ENCODE results near the gene NUAK1. TPM values are rescaled to one million over a fixed set of nuclear protein-coding genes. Genes with fewer than 3 reads are reported as not detected.

The NUAK1 gene
- polyA plus RNA-seq, 1 donor from 2014 or later = 8.3 TPM

DNA sequence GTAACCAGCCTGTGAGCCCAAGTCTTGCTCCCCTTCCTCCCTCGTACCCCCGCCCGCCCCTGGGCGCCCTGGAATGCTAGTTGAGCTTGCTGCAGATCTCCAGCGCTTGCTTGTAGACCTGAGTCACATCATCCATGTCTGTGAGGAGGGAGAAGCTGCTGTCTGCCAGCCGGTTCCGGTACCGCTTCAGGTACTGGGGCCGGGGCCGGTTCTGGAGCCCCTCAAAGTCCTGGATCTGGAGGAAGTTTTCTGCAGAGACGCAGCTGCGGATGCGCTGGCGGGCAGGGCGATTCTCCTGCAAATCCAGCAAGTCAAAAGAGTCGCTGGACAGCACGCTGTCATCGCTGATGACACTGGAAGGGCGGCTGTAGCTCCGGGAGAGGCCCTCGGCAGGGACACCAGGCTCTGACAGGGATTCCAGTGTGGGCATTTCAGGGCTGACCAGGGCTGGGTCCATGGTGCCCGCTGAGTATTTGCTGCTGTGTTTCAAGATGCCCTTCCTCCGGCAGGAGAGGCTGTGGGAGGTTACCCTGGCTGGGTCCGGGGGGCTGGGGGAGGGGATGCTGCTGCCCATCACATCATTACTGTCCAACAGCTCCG is 71.9 kb downstream of the NUAK1 start:
- TF ChIP-seq MXI1 (conservative IDR thresholded peaks at IDR 0.05; ENCODE audit: poor library complexity, severe bottlenecking) = no peak
- TF ChIP-seq, protein P1, sequence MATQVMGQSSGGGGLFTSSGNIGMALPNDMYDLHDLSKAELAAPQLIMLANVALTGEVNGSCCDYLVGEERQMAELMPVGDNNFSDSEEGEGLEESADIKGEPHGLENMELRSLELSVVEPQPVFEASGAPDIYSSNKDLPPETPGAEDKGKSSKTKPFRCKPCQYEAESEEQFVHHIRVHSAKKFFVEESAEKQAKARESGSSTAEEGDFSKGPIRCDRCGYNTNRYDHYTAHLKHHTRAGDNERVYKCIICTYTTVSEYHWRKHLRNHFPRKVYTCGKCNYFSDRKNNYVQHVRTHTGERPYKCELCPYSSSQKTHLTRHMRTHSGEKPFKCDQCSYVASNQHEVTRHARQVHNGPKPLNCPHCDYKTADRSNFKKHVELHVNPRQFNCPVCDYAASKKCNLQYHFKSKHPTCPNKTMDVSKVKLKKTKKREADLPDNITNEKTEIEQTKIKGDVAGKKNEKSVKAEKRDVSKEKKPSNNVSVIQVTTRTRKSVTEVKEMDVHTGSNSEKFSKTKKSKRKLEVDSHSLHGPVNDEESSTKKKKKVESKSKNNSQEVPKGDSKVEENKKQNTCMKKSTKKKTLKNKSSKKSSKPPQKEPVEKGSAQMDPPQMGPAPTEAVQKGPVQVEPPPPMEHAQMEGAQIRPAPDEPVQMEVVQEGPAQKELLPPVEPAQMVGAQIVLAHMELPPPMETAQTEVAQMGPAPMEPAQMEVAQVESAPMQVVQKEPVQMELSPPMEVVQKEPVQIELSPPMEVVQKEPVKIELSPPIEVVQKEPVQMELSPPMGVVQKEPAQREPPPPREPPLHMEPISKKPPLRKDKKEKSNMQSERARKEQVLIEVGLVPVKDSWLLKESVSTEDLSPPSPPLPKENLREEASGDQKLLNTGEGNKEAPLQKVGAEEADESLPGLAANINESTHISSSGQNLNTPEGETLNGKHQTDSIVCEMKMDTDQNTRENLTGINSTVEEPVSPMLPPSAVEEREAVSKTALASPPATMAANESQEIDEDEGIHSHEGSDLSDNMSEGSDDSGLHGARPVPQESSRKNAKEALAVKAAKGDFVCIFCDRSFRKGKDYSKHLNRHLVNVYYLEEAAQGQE (IDR thresholded peaks at IDR 0.05; ENCODE audit: borderline replicate concordance) = no peak
- TF ChIP-seq EZH2 (IDR thresholded peaks at IDR 0.05; ENCODE audit: borderline replicate concordance, insufficient read depth, low read length, poor library complexity, severe bottlenecking) = no peak
- TF ChIP-seq EP300 (conservative IDR thresholded peaks at IDR 0.05; ENCODE audit: poor library complexity, severe bottlenecking) = no peak
- TF ChIP-seq POLR2AphosphoS5 (IDR thresholded peaks at IDR 0.05) = no peak
- no peak for TF ChIP-seq TAF1 (IDR thresholded peaks at IDR 0.05; ENCODE audit: low read depth)
- no peak for TF ChIP-seq SMC3 (conservative IDR thresholded peaks at IDR 0.05; ENCODE audit: poor library complexity)
- no peak for TF ChIP-seq RAD21 (conservative IDR thresholded peaks at IDR 0.05)
- TF ChIP-seq, protein P2, sequence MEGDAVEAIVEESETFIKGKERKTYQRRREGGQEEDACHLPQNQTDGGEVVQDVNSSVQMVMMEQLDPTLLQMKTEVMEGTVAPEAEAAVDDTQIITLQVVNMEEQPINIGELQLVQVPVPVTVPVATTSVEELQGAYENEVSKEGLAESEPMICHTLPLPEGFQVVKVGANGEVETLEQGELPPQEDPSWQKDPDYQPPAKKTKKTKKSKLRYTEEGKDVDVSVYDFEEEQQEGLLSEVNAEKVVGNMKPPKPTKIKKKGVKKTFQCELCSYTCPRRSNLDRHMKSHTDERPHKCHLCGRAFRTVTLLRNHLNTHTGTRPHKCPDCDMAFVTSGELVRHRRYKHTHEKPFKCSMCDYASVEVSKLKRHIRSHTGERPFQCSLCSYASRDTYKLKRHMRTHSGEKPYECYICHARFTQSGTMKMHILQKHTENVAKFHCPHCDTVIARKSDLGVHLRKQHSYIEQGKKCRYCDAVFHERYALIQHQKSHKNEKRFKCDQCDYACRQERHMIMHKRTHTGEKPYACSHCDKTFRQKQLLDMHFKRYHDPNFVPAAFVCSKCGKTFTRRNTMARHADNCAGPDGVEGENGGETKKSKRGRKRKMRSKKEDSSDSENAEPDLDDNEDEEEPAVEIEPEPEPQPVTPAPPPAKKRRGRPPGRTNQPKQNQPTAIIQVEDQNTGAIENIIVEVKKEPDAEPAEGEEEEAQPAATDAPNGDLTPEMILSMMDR (IDR thresholded peaks at IDR 0.05; ENCODE audit: poor library complexity, severe bottlenecking) = no peak
- H3K27me3 ChIP-seq (ENCODE audit: insufficient read depth, low read depth, low read length) = no peaks in the 10 kb centered on the region
- H3K27ac ChIP-seq (ENCODE audit: low read length) = no peak overlapping the region
- no peaks in the 10 kb centered on the region for H3F3A ChIP-seq (ENCODE audit: insufficient read depth, low read length, poor library complexity, severe bottlenecking)
- no peak overlapping the region for H3K4me2 ChIP-seq (ENCODE audit: low read length)
- H2AFZ ChIP-seq (ENCODE audit: low read depth, low read length) = no peak overlapping the region
- H3K9me2 ChIP-seq (ENCODE audit: insufficient read depth, low read length) = no peaks in the 10 kb centered on the region
- H3K4me3 ChIP-seq (ENCODE audit: low read length) = no peak overlapping the region
- H3K9me3 ChIP-seq (ENCODE audit: low read length) = no peaks in the 10 kb centered on the region
- no peak overlapping the region for H3K9ac ChIP-seq (ENCODE audit: low read length)
- peaks cover 8% of the 10 kb centered on the region for H3K36me3 ChIP-seq (ENCODE audit: insufficient read depth, low read length)
- no peaks in the 10 kb centered on the region for H4K20me1 ChIP-seq (ENCODE audit: insufficient read depth)
- no peaks in the 10 kb centered on the region for H3K79me2 ChIP-seq (replicated peaks; ENCODE audit: insufficient read depth, low read length)

GRCh38 chr12:106066051-106066705 is 72.6 kb downstream of the NUAK1 start:
- H3F3A ChIP-seq (ENCODE audit: insufficient read depth, low read length, poor library complexity, severe bottlenecking) = no peaks in the 10 kb centered on the region
- H3K27ac ChIP-seq (ENCODE audit: low read length) = no peak overlapping the region
- no peaks in the 10 kb centered on the region for H3K9me2 ChIP-seq (ENCODE audit: insufficient read depth, low read length)
- H3K4me2 ChIP-seq (ENCODE audit: low read length) = no peak overlapping the region
- peaks cover 8% of the 10 kb centered on the region for H3K36me3 ChIP-seq (ENCODE audit: insufficient read depth, low read length)
- no peak overlapping the region for H3K9ac ChIP-seq (ENCODE audit: low read length)
- no peak overlapping the region for H2AFZ ChIP-seq (ENCODE audit: low read depth, low read length)
- H3K4me3 ChIP-seq (ENCODE audit: low read length) = no peak overlapping the region
- no peaks in the 10 kb centered on the region for H3K79me2 ChIP-seq (replicated peaks; ENCODE audit: insufficient read depth, low read length)
- TF ChIP-seq TAF1 (IDR thresholded peaks at IDR 0.05; ENCODE audit: low read depth) = no peak
- no peak for TF ChIP-seq SMC3 (conservative IDR thresholded peaks at IDR 0.05; ENCODE audit: poor library complexity)
- no peak for TF ChIP-seq POLR2AphosphoS5 (IDR thresholded peaks at IDR 0.05)
- TF ChIP-seq EZH2 (IDR thresholded peaks at IDR 0.05; ENCODE audit: borderline replicate concordance, insufficient read depth, low read length, poor library complexity, severe bottlenecking) = no peak
- no peak for TF ChIP-seq EP300 (conservative IDR thresholded peaks at IDR 0.05; ENCODE audit: poor library complexity, severe bottlenecking)
- TF ChIP-seq, protein P2 (IDR thresholded peaks at IDR 0.05; ENCODE audit: poor library complexity, severe bottlenecking) = no peak
- no peak for TF ChIP-seq MXI1 (conservative IDR thresholded peaks at IDR 0.05; ENCODE audit: poor library complexity, severe bottlenecking)
- TF ChIP-seq RAD21 (conservative IDR thresholded peaks at IDR 0.05) = no peak
- TF ChIP-seq, protein P1 (IDR thresholded peaks at IDR 0.05; ENCODE audit: borderline replicate concordance) = no peak
- H3K27me3 ChIP-seq (ENCODE audit: insufficient read depth, low read depth, low read length) = no peaks in the 10 kb centered on the region
- H4K20me1 ChIP-seq (ENCODE audit: insufficient read depth) = no peaks in the 10 kb centered on the region
- no peaks in the 10 kb centered on the region for H3K9me3 ChIP-seq (ENCODE audit: low read length)
